Activated B cell treated with CpG ODN at 0.5 μM for 24 hours (primary cell): ENCODE results near the gene IGF2R. TPM values are rescaled to one million over a fixed set of nuclear protein-coding genes. Genes with fewer than 3 reads are reported as not detected.

Experiments
- ATAC-seq: fragments of 200-7000 bp; cut with Tn5 transposase; one replicate; pipeline ENCODE4 v1.10.0; 2021; ENCODE audit warnings: low read depth, mild to moderate bottlenecking, moderate library complexity
- CTCF ChIA-PET: fragments of 350-600 bp; sonication (Branson Sonifier 250); formaldehyde crosslinking; loops from one replicate; lab custom pipeline; 2021; ENCODE audit warnings: antibody characterized with exemption; lab: Charles Lee
- POLR2A ChIA-PET: fragments of 350-600 bp; sonication (Branson Sonifier 250); formaldehyde crosslinking; loops from one replicate; lab custom pipeline; 2021; ENCODE audit warnings: antibody characterized with exemption; lab: Charles Lee
- DNase-seq: peaks from one replicate; pipeline ENCODE4 v3.0.0; 2022
- H3K27ac Mint-ChIP-seq: one replicate; pipeline ENCODE4 v1.8.0; 2020; ENCODE audit warnings: mixed read lengths
- H3K27me3 Mint-ChIP-seq: one replicate; pipeline ENCODE4 v1.8.0; 2021; ENCODE audit warnings: mixed read lengths
- H3K36me3 Mint-ChIP-seq: one replicate; pipeline ENCODE4 v1.8.0; 2021; ENCODE audit warnings: low read depth, mixed read lengths
- H3K4me1 Mint-ChIP-seq: one replicate; pipeline ENCODE4 v1.8.0; 2021; ENCODE audit warnings: mixed read lengths
- H3K4me3 Mint-ChIP-seq: one replicate; pipeline ENCODE4 v1.8.0; 2020; ENCODE audit warnings: mild to moderate bottlenecking, mixed read lengths
- H3K9me3 Mint-ChIP-seq: one replicate; pipeline ENCODE4 v1.8.0; 2020; ENCODE audit warnings: mixed read lengths
- intact Hi-C: fragments of 100-400 bp; cut with micrococcal nuclease; formaldehyde crosslinking; loops from one replicate; pipeline ENCODE4 v1.15.1; 2024
- total RNA-seq: library from RNA; stranded (reverse); gene quantifications from 2 replicates; pipeline ENCODE4 v1.2.3, GENCODE V29; 2022
- TF ChIP-seq, protein P1 (sequence below): fragments of 200-600 bp; IDR thresholded peaks from one replicate; pipeline ENCODE4 v1.8.0; 2022; ENCODE audit warnings: antibody characterized with exemption, mild to moderate bottlenecking

IGF2R gene
- total RNA-seq, 1 donor from 2014 or later: 79.5 TPM

GRCh38 chr6:160127270-160128124, 158.6 kb downstream of the IGF2R start:
- no peak overlapping the region for H3K27ac Mint-ChIP-seq
- ChIA-PET POLR2A (no interaction called here), CTCF (no interaction called here)
- no peaks in the 10 kb centered on the region for H3K36me3 Mint-ChIP-seq
- no peak overlapping the region for H3K4me3 Mint-ChIP-seq
- no peak for ATAC-seq
- TF ChIP-seq, protein P1, sequence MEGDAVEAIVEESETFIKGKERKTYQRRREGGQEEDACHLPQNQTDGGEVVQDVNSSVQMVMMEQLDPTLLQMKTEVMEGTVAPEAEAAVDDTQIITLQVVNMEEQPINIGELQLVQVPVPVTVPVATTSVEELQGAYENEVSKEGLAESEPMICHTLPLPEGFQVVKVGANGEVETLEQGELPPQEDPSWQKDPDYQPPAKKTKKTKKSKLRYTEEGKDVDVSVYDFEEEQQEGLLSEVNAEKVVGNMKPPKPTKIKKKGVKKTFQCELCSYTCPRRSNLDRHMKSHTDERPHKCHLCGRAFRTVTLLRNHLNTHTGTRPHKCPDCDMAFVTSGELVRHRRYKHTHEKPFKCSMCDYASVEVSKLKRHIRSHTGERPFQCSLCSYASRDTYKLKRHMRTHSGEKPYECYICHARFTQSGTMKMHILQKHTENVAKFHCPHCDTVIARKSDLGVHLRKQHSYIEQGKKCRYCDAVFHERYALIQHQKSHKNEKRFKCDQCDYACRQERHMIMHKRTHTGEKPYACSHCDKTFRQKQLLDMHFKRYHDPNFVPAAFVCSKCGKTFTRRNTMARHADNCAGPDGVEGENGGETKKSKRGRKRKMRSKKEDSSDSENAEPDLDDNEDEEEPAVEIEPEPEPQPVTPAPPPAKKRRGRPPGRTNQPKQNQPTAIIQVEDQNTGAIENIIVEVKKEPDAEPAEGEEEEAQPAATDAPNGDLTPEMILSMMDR: no peak
- H3K9me3 Mint-ChIP-seq: no peaks in the 10 kb centered on the region
- DNase-seq: no peak
- H3K4me1 Mint-ChIP-seq: no peaks in the 10 kb centered on the region
- intact Hi-C loops: no loop called here
- no peaks in the 10 kb centered on the region for H3K27me3 Mint-ChIP-seq

DNA sequence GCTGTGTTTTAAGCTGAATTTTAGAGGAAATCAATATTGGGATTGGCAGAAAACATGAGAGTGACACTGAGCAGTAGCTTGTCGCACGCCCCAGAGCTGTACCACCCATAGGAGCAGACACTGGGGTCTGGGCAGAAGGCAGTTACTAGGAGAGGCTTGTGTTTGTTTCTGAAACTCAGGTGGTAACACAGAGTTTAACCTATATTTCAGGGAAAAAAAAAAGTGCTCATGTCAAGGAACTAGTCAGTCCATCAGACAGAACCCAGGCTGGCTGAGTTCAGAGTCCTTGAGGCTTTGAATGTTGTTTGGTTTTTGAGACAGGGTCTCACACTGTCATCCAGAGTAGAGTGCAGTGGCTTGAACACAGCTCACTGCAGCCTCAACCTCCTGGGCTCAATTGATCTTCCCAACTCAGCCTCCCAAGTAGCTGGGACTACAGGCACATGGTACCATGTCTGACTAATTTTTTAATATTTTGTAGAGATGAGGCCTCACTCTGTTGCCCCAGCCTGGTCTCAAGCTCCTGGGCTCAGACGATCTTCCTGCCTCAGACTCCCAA, 159.3 kb downstream of the IGF2R start:
- H3K9me3 Mint-ChIP-seq: no peaks in the 10 kb centered on the region
- ATAC-seq (no peak), DNase-seq (no peak)
- H3K36me3 Mint-ChIP-seq: no peaks in the 10 kb centered on the region
- POLR2A ChIA-PET: no interaction called here
- H3K27ac Mint-ChIP-seq: no peak overlapping the region
- H3K27me3 Mint-ChIP-seq: no peaks in the 10 kb centered on the region
- no peaks in the 10 kb centered on the region for H3K4me1 Mint-ChIP-seq
- intact Hi-C loops: no loop called here
- no peak overlapping the region for H3K4me3 Mint-ChIP-seq
- TF ChIP-seq, protein P1: no peak
- CTCF ChIA-PET: no interaction called here

- DNase-seq (no peak), ATAC-seq (no peak)
- Mint-ChIP-seq H3K9me3 (no peaks in the 10 kb centered on the region), H3K4me1 (no peaks in the 10 kb centered on the region), H3K27me3 (no peaks in the 10 kb centered on the region), H3K4me3 (no peak overlapping the region), H3K36me3 (no peaks in the 10 kb centered on the region), H3K27ac (no peak overlapping the region)
- intact Hi-C loops: no loop called here
- TF ChIP-seq, protein P1: no peak
- CTCF ChIA-PET: no interaction called here
- POLR2A ChIA-PET: no interaction called here
These were observed 160.1 kb downstream of the IGF2R start for GRCh38 chr6:160128879-160129516.

- Mint-ChIP-seq H3K4me1 (no peaks in the 10 kb centered on the region), H3K27ac (no peak overlapping the region), H3K4me3 (no peak overlapping the region), H3K9me3 (no peaks in the 10 kb centered on the region), H3K27me3 (no peaks in the 10 kb centered on the region), H3K36me3 (no peaks in the 10 kb centered on the region)
- intact Hi-C loops: no loop called here
- TF ChIP-seq, protein P1: no peak
- ChIA-PET POLR2A (no interaction called here), CTCF (no interaction called here)
- ATAC-seq (no peak), DNase-seq (no peak)
These were observed 161.2 kb downstream of the IGF2R start for GRCh38 chr6:160129881-160130615.
